Right lobe of liver (tissue), 6 donors: ENCODE data around the gene SASH1. TPM values are rescaled to one million over a fixed set of nuclear protein-coding genes. Genes with fewer than 3 reads are reported as not detected.

ENCODE experiments used
- ATAC-seq, 4 donors: fragments of 200-7000 bp; cut with Tn5 transposase; one replicate each; pipeline ENCODE4 v1.9.1; 2020; ENCODE audit warnings: mild to moderate bottlenecking in 4 of 4, moderate library complexity in 4 of 4
- DNase-seq, 3 donors: peaks; one replicate each; pipeline ENCODE4 v3.0.0-alpha.2; 2020
- H3K27ac ChIP-seq, 3 donors: fragments of 200-600 bp; one replicate each; pipeline ENCODE4 v1.8.0; 2022
- H3K27me3 ChIP-seq, 2 donors: fragments of 200-600 bp; one replicate each; pipeline ENCODE4 v1.8.0; 2022
- H3K36me3 ChIP-seq, 4 donors: fragments of 200-600 bp; sonication (generic) in 1 of 4; one replicate each; pipeline versions ENCODE4 v1.5.1 to v1.8.0; 2017 to 2022; ENCODE audit warnings: control low read depth in 1 of 4
- H3K4me1 ChIP-seq, 4 donors: fragments of 200-600 bp; sonication (generic) in 1 of 4; one replicate each; pipeline versions ENCODE4 v1.5.1 to v1.8.0; 2017 to 2022; ENCODE audit warnings: control low read depth in 1 of 4
- H3K4me3 ChIP-seq, 3 donors: fragments of 200-600 bp; one replicate each; pipeline ENCODE4 v1.8.0; 2022
- H3K9me3 ChIP-seq, 4 donors: fragments of 200-600 bp; sonication (generic) in 1 of 4; one replicate each; pipeline versions ENCODE4 v1.5.1 to v1.8.0; 2017 to 2022; ENCODE audit warnings: control low read depth in 1 of 4
- CTCF ChIP-seq, 4 donors: fragments of 200-600 bp in 3 of 4; fragments of 450-650 bp in 1 of 4; IDR thresholded peaks; one replicate each; pipeline versions ENCODE4 v1.5.1 to v1.8.0; 2016 to 2022; ENCODE audit warnings: antibody characterized with exemption in 4 of 4, mild to moderate bottlenecking in 2 of 4
- POLR2A ChIP-seq: fragments of 450-650 bp; IDR thresholded peaks from one replicate; pipeline ENCODE4 v1.6.1; 2017; ENCODE audit warnings: antibody characterized with exemption, mild to moderate bottlenecking
- WGBS: methylation state at CpG from one replicate; pipeline ENCODE4 v1.1.6; 2018; ENCODE audit warnings: low coverage, low lambda C conversion rate; ENCODE audit not compliant: insufficient coverage; ENCODE audit errors: missing lambda C conversion rate; 5-methylcytosine and 5-hydroxymethylcytosine counted together
- intact Hi-C, 2 donors: fragments of 100-400 bp; cut with DNase I; formaldehyde crosslinking; loops; one replicate each; pipeline versions ENCODE4 v1.11.2 to v1.14.1; 2022
- total RNA-seq, 6 experiments: library from RNA; depleted of rRNA in 2 of 6; stranded (reverse); fragments of >200 nt in 2 of 6; fragmentation: NEBNext Ultra II Directional in 3 of 6; extraction: Animal tissue kit (Norgen Biotek cat#: 25700) in 3 of 6; gene quantifications; one replicate each; pipeline versions ENCODE4 v1.1.0 to v1.2.4, GENCODE V29; 2016 to 2023
- donor health status: DM: no; HTN: yes; CAD: no.
- donor health status: DM: no; HTN: no; CAD: no.
- donor health status: DM: no; HTN: no; CAD: no.
- donor health status: DM: no; HTN: yes; CAD: no.
- donor health status: DM: no; HTN: yes; CAD: no.

Gene SASH1
- total RNA-seq, 6 experiments from 2014 or later: 12.0 to 19.0 (median 15.8) TPM

- intact Hi-C loops: no loop called here
- no peak for TF ChIP-seq CTCF (IDR thresholded peaks at IDR 0.05)
- no peak for TF ChIP-seq POLR2A
- no peaks in the 10 kb centered on the region for H3K36me3 ChIP-seq
- WGBS: 94% methylated on average over 4 of the region's 4 CpGs
- H3K9me3 ChIP-seq: no peaks in the 10 kb centered on the region
- H3K4me3 ChIP-seq: no peak overlapping the region
- DNase-seq (no peak), ATAC-seq (no peak)
- no peaks in the 10 kb centered on the region for H3K27me3 ChIP-seq
- no peak overlapping the region for H3K27ac ChIP-seq
- H3K4me1 ChIP-seq: peaks cover 0 to 9% (median 0%) of the 10 kb centered on the region in 4 donors
These were observed 80.5 kb downstream of the SASH1 start for GRCh38 chr6:148423133-148423532.

DNA sequence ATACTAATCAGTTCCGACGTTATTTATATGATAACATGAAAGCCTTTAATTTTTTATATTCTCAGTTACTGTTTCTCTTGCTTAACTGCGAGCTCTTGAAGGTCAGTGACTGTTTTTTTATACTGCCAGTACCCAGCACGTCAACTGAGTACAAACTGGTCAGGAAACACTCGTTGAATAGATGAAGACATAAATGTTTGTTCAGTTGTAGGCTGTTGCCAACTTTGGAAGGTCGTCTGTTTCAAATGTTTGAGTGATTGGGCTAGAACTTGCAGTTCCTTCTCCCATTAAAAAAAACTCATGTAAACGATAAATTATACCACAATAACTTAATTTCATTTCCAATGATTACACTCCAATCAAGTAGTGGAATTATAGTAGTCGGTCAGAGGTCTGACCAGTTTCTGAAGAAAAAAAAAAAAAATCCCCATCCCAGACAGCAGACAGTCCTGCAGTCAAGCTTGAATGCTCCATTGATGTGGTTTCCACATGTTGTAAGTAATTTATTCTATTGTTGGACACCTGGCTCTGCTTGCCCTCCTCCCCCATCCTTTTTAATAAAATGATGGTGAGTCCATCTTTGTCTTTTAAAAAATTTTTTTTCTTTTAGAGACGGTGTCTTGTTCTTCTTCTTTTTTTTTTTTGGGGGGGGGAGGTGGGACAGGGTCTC is 81.1 kb downstream of the SASH1 start:
- ATAC-seq (peak; percentile 62 to 76 (median 66)), DNase-seq (no peak)
- Histone ChIP-seq H3K27me3 (no peaks in the 10 kb centered on the region), H3K27ac (no peak overlapping the region), H3K4me1 (peaks cover 0 to 9% (median 0%) of the 10 kb centered on the region in 4 donors), H3K9me3 (no peaks in the 10 kb centered on the region), H3K4me3 (no peak overlapping the region), H3K36me3 (no peaks in the 10 kb centered on the region)
- TF ChIP-seq CTCF (IDR thresholded peaks at IDR 0.05) (no peak), POLR2A (no peak)
- intact Hi-C loops: no loop called here
- 29% methylated on average over 9 of the region's 9 CpGs for WGBS

- Histone ChIP-seq H3K27me3 (no peaks in the 10 kb centered on the region), H3K4me1 (peaks cover 0 to 9% (median 0%) of the 10 kb centered on the region in 4 donors), H3K36me3 (no peaks in the 10 kb centered on the region), H3K4me3 (no peak overlapping the region), H3K27ac (no peak overlapping the region), H3K9me3 (no peaks in the 10 kb centered on the region)
- no peak for ATAC-seq
- DNase-seq: no peak
- TF ChIP-seq CTCF (IDR thresholded peaks at IDR 0.05) (no peak), POLR2A (no peak)
- intact Hi-C loops: no loop called here
- 94% methylated on average over 2 of the region's 2 CpGs for WGBS
These were observed 82.8 kb downstream of the SASH1 start for GRCh38 chr6:148425443-148425842.

DNA sequence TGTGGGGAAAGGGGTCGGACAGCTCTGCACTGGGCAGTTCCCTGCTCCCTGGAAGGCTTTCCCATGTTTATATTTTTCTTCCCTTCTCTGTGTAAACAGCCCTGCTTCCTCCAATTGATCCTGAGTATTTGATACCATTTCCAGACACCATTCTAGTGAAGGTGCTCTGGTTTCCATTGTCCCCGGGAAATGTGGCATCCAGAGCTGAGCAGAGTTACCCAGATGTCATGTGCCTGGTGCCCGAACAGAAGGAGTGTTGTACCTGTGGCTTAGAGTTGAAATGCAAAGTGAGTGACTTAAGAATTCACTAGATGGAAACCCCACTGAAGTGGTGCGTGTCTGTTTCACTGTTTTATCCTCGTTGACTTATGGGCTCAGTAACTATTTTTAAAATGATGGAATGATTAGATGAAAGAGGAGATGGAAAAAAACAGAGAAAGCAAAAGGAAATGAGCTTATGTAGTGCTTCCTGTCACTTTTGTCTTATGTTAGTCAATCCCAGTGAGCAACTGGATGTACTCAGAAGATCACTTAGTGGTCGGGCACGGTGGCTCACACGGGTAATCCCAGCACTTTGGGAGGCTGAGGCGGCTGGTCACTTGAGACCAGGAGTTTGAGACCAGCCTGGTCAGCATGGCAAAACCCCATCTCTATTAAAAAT is 83.8 kb downstream of the SASH1 start:
- 58% methylated on average over 6 of the region's 9 CpGs for WGBS
- DNase-seq (no peak), ATAC-seq (peak in 1 of 4 donors; percentile 24)
- TF ChIP-seq POLR2A (no peak), CTCF (IDR thresholded peaks at IDR 0.05) (no peak)
- H3K27ac ChIP-seq: peak overlapping the region in 1 of 3 donors; percentile 5
- intact Hi-C loops: no loop called here
- no peaks in the 10 kb centered on the region for H3K27me3 ChIP-seq
- no peaks in the 10 kb centered on the region for H3K36me3 ChIP-seq
- H3K4me1 ChIP-seq: peaks cover 0 to 14% (median 0%) of the 10 kb centered on the region in 4 donors
- H3K4me3 ChIP-seq: no peak overlapping the region
- H3K9me3 ChIP-seq: no peaks in the 10 kb centered on the region
